Upper lobe of left lung (tissue), 4 donors: ENCODE results near the gene RAB11A.

Source experiments
- EP300 ChIP-seq, 4 donors: sonication (generic); formaldehyde crosslinking; IDR thresholded peaks; one replicate each; pipeline ENCODE4 v1.5.1; 2017; ENCODE audit warnings: antibody characterized with exemption in 4 of 4, control low read depth in 2 of 4
- POLR2A ChIP-seq, 4 donors: fragments of 450-650 bp; IDR thresholded peaks; one replicate each; pipeline ENCODE4 v1.5.1; 2016 to 2017; ENCODE audit warnings: antibody characterized with exemption in 4 of 4, mild to moderate bottlenecking in 2 of 4
- POLR2AphosphoS5 ChIP-seq, 2 donors: sonication (generic); formaldehyde crosslinking; IDR thresholded peaks; one replicate each; pipeline ENCODE4 v1.5.1; 2017; ENCODE audit warnings: antibody characterized with exemption in 2 of 2
- TF ChIP-seq, protein P1 (sequence below), 6 experiments: fragments of 450-650 bp in 4 of 6; fragments of 200-600 bp in 2 of 6; sonication (generic) in 2 of 6; IDR thresholded peaks; one replicate each; pipeline ENCODE4 v1.5.1; 2016 to 2019; ENCODE audit warnings: antibody characterized with exemption in 6 of 6

GRCh38 chr15:65837301-65838294, 31.7 kb upstream of the RAB11A start:
- TF ChIP-seq, protein P1, sequence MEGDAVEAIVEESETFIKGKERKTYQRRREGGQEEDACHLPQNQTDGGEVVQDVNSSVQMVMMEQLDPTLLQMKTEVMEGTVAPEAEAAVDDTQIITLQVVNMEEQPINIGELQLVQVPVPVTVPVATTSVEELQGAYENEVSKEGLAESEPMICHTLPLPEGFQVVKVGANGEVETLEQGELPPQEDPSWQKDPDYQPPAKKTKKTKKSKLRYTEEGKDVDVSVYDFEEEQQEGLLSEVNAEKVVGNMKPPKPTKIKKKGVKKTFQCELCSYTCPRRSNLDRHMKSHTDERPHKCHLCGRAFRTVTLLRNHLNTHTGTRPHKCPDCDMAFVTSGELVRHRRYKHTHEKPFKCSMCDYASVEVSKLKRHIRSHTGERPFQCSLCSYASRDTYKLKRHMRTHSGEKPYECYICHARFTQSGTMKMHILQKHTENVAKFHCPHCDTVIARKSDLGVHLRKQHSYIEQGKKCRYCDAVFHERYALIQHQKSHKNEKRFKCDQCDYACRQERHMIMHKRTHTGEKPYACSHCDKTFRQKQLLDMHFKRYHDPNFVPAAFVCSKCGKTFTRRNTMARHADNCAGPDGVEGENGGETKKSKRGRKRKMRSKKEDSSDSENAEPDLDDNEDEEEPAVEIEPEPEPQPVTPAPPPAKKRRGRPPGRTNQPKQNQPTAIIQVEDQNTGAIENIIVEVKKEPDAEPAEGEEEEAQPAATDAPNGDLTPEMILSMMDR (IDR thresholded peaks at IDR 0.05) = no peak
- no peak for TF ChIP-seq POLR2A (IDR thresholded peaks at IDR 0.05)
- TF ChIP-seq EP300 (IDR thresholded peaks at IDR 0.05) = no peak
- no peak for TF ChIP-seq POLR2AphosphoS5 (IDR thresholded peaks at IDR 0.05)
